Mucosa of rectum (tissue), 2 donors: Measurements from ENCODE around the gene KCNH3.

Source experiments
- H3K27ac ChIP-seq, 2 donors: one replicate each; pipeline ENCODE4 v1.7.0; 2013; ENCODE audit warnings: inconsistent platforms in 2 of 2, low read depth in 2 of 2, low read length in 2 of 2
- H3K27me3 ChIP-seq, 2 donors: one replicate each; pipeline ENCODE4 v1.7.0; 2013; ENCODE audit warnings: low read length in 2 of 2; ENCODE audit not compliant: control insufficient read depth in 2 of 2, insufficient read depth in 2 of 2
- H3K36me3 ChIP-seq, 2 donors: one replicate each; pipeline ENCODE4 v1.7.0; 2013; ENCODE audit warnings: low read length in 2 of 2; ENCODE audit not compliant: control insufficient read depth in 2 of 2, insufficient read depth in 2 of 2
- H3K4me1 ChIP-seq, 2 donors: one replicate each; pipeline ENCODE4 v1.7.0; 2013; ENCODE audit warnings: low read length in 2 of 2, mild to moderate bottlenecking in 1 of 2; ENCODE audit not compliant: control insufficient read depth in 2 of 2, insufficient read depth in 2 of 2
- H3K4me3 ChIP-seq, 2 donors: one replicate each; pipeline ENCODE4 v1.7.0; 2013; ENCODE audit warnings: low read length in 2 of 2
- H3K9ac ChIP-seq, 2 donors: one replicate each; pipeline ENCODE4 v1.7.0; 2013; ENCODE audit warnings: low read length in 2 of 2, low read depth in 1 of 2, mild to moderate bottlenecking in 1 of 2
- H3K9me3 ChIP-seq, 2 donors: one replicate each; pipeline ENCODE4 v1.7.0; 2013; ENCODE audit warnings: low read length in 2 of 2; ENCODE audit not compliant: control insufficient read depth in 2 of 2
- donor health status: healthy.
- donor health status: Normal muscosa, but diverticular disease.

KCNH3 gene

DNA sequence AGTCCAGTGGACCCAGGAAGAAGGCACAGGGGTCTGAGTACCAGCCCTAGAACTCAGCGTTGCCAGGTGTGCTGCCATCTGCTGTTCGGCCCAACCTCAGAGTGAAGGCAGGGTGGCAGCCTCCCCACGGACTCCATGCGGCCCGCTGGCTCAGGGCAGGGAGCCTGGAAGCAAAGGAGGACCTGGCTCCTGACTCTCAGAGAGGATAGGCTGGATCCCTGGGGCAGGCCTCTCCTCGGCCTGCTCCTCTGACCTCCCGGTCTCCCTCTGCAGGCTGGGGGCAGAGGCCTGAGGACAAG, 19.0 kb downstream of the KCNH3 start:
- Histone ChIP-seq H3K27ac (no peak overlapping the region), H3K9me3 (no peaks in the 10 kb centered on the region), H3K36me3 (peaks cover 39 to 64% of the 10 kb centered on the region in 2 donors), H3K4me1 (no peaks in the 10 kb centered on the region), H3K4me3 (no peak overlapping the region), H3K9ac (no peak overlapping the region), H3K27me3 (no peaks in the 10 kb centered on the region)

DNA sequence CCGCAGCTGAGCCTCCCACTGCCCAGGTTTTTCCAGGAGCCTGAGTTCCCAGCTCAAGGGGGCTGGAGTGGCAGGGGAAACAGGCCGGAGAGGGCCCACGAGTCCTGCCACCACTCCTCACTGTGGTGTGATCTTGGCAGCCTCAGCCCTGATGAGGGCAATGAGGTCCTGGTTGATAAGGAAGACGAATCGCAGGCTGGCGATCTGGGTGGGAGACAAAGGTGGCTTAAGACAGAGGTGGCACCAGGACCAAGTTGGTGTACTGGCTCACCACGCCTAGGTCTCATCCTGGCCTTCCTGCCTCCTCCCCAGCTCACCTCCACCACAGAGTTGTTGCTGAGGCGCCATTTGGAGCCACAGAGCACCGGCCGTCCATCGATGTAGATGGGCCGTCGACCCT, 19.7 kb downstream of the KCNH3 start:
- Histone ChIP-seq H3K4me3 (no peak overlapping the region), H3K36me3 (peaks cover 46 to 71% of the 10 kb centered on the region in 2 donors), H3K9me3 (no peaks in the 10 kb centered on the region), H3K4me1 (no peaks in the 10 kb centered on the region), H3K9ac (no peak overlapping the region), H3K27me3 (no peaks in the 10 kb centered on the region), H3K27ac (no peak overlapping the region)

GRCh38 chr12:49559011-49559675, 20.3 kb downstream of the KCNH3 start:
- Histone ChIP-seq H3K9me3 (no peaks in the 10 kb centered on the region), H3K4me1 (no peaks in the 10 kb centered on the region), H3K27ac (no peak overlapping the region), H3K36me3 (peaks cover 50 to 77% of the 10 kb centered on the region in 2 donors), H3K27me3 (no peaks in the 10 kb centered on the region), H3K4me3 (no peak overlapping the region), H3K9ac (no peak overlapping the region)

DNA sequence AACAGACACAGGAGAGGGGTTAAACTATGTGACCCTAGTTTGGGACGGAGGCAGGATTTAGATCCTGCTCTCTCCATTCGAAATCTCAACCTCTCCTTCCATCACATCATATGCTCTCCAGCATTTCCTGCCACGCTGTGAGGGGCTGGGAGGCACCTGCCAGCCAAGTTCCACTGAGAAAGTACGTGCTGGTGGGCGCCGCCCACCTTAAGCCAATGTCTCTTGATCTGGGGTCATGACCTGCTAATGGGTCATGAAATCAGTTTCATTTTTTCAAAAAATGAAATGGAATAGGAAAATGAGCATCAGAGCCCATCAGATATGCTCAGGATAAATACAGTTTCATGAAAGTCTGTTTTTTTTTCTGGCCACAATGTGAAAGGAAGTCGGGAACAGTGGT, 21.9 kb downstream of the KCNH3 start:
- no peaks in the 10 kb centered on the region for H3K27me3 ChIP-seq
- H3K9ac ChIP-seq = no peak overlapping the region
- H3K4me1 ChIP-seq = no peaks in the 10 kb centered on the region
- H3K4me3 ChIP-seq = no peak overlapping the region
- peaks cover 62 to 88% of the 10 kb centered on the region in 2 donors for H3K36me3 ChIP-seq
- H3K9me3 ChIP-seq = no peaks in the 10 kb centered on the region
- no peak overlapping the region for H3K27ac ChIP-seq

GRCh38 chr12:49562233-49562632, 23.4 kb downstream of the KCNH3 start:
- no peaks in the 10 kb centered on the region for H3K27me3 ChIP-seq
- H3K4me1 ChIP-seq = peaks cover 6 to 11% of the 10 kb centered on the region in 2 donors
- no peaks in the 10 kb centered on the region for H3K9me3 ChIP-seq
- no peak overlapping the region for H3K9ac ChIP-seq
- no peak overlapping the region for H3K27ac ChIP-seq
- peaks cover 62 to 81% of the 10 kb centered on the region in 2 donors for H3K36me3 ChIP-seq
- H3K4me3 ChIP-seq = no peak overlapping the region

DNA sequence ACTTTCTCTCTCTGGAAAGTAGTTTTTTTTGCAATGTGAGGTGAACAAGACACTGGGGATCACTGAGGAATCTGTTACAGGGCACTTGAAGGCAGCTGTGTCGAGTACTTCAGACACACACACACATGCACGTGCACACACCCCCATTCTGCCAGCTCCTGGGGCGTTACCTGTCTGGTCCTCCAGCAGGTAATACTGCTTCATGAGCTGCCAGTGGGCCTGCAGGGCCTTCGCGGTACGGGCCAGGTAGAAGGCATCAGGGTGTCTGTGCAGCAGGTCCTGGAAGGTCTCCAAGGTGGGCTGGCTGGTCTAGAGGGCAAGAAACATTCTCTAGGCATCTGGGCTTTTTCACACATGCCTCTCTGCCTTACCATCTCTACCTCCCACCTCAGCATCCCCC, 24.0 kb downstream of the KCNH3 start:
- H3K9me3 ChIP-seq = no peaks in the 10 kb centered on the region
- peaks cover 62 to 77% of the 10 kb centered on the region in 2 donors for H3K36me3 ChIP-seq
- no peak overlapping the region for H3K9ac ChIP-seq
- peaks cover 8 to 12% of the 10 kb centered on the region in 2 donors for H3K4me1 ChIP-seq
- no peak overlapping the region for H3K27ac ChIP-seq
- H3K4me3 ChIP-seq = no peak overlapping the region
- H3K27me3 ChIP-seq = no peaks in the 10 kb centered on the region

- Histone ChIP-seq H3K4me1 (peaks cover 15 to 17% of the 10 kb centered on the region in 2 donors), H3K36me3 (peaks cover 54 to 64% of the 10 kb centered on the region in 2 donors), H3K9me3 (no peaks in the 10 kb centered on the region), H3K27ac (no peak overlapping the region), H3K27me3 (no peaks in the 10 kb centered on the region), H3K9ac (no peak overlapping the region), H3K4me3 (no peak overlapping the region)
Observed at GRCh38 chr12:49563951-49564685, 25.3 kb downstream of the KCNH3 start.

GRCh38 chr12:49564686-49565405, 26.0 kb downstream of the KCNH3 start:
- no peak overlapping the region for H3K9ac ChIP-seq
- peaks cover 16 to 19% of the 10 kb centered on the region in 2 donors for H3K4me1 ChIP-seq
- no peak overlapping the region for H3K4me3 ChIP-seq
- peaks cover 46 to 57% of the 10 kb centered on the region in 2 donors for H3K36me3 ChIP-seq
- no peaks in the 10 kb centered on the region for H3K27me3 ChIP-seq
- H3K9me3 ChIP-seq = no peaks in the 10 kb centered on the region
- H3K27ac ChIP-seq = no peak overlapping the region

DNA sequence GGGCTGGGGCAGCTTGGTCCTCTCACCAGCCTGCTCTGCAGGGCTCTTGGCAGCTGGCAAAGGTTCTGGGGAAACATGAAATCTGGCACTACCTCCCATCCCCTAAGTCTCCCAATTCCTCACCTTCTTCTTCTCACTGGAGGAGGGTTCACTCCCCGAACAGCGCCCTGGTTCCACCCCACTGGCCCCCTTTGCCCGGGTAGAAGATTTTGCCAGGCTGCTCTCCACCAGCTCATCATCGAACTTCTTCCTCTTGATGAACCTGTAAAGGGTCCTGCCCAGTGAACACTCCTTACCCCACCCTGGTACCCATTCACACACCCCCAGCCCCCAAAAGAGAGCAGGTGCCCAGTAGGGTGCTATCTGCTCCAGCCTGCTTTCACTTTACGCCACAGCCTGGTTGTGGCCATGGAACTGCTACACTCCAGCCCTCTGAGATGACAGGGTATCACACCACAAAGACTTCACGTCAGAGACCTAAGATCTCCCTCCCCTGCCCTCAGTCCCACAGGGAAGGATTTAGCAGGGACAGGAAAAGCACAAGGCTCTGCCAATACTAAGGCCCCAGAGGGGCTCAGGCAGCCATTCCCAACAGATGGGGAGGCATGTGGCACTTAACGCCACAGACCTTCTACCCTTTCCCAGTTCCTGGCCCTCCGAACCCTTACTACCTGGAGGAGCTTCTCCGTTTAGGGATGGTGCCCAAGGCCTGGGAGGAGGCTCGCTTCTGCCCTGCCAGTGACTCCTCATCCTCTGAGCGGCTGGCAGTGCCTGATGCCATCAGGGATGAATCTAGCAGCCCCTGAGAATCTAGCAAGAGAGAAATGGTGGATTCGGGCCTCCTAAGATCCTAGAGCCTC, 26.8 kb downstream of the KCNH3 start:
- H3K36me3 ChIP-seq = peaks cover 39 to 50% of the 10 kb centered on the region in 2 donors
- H3K9me3 ChIP-seq = no peaks in the 10 kb centered on the region
- no peak overlapping the region for H3K9ac ChIP-seq
- H3K27ac ChIP-seq = no peak overlapping the region
- peaks cover 16 to 19% of the 10 kb centered on the region in 2 donors for H3K4me1 ChIP-seq
- H3K4me3 ChIP-seq = no peak overlapping the region
- H3K27me3 ChIP-seq = no peaks in the 10 kb centered on the region
